Testis (tissue), 2 donors: ENCODE measurements around the gene SLC12A6.

Experiments used
- CTCF ChIP-seq, 3 experiments: fragments of 450-650 bp in 2 of 3; fragments of 200-600 bp in 1 of 3; sonication (generic) in 1 of 3; IDR thresholded peaks; one replicate each; pipeline ENCODE4 v1.5.1; 2016 to 2019; ENCODE audit warnings: antibody characterized with exemption in 3 of 3, mild to moderate bottlenecking in 2 of 3, moderate library complexity in 1 of 3
- POLR2A ChIP-seq: fragments of 450-650 bp; IDR thresholded peaks from one replicate; pipeline ENCODE4 v1.6.1; 2017; ENCODE audit warnings: antibody characterized with exemption, mild to moderate bottlenecking, moderate library complexity

GRCh38 chr15:34331809-34332208 is 5.8 kb downstream of the SLC12A6 start:
- no peak for TF ChIP-seq CTCF (IDR thresholded peaks at IDR 0.05)
- TF ChIP-seq POLR2A, result no peak
